ENCODE results near the gene HMCN2. TPM values are rescaled to one million over a fixed set of nuclear protein-coding genes. Genes with fewer than 3 reads are reported as not detected.

HMCN2 gene
- total RNA-seq, 1 donor from 2014 or later, result not detected

GRCh38 chr9:130391866-130392265 lies 126.3 kb downstream of the HMCN2 start:
- DNase-seq (ENCODE audit: low read depth), result no peak
- H3K36me3 ChIP-seq (ENCODE audit: control insufficient read depth, insufficient read depth, low read length), result no peaks in the 10 kb centered on the region
- H3K4me3 ChIP-seq (ENCODE audit: low read depth, low read length), result no peak overlapping the region
- no peak for TF ChIP-seq CTCF (IDR thresholded peaks at IDR 0.05; ENCODE audit: insufficient read depth, low read length, poor library complexity, severe bottlenecking)
- H3K27me3 ChIP-seq (ENCODE audit: control insufficient read depth, insufficient read depth, low read length), result peaks cover 4% of the 10 kb centered on the region

- peaks cover 4% of the 10 kb centered on the region for H3K27me3 ChIP-seq (ENCODE audit: control insufficient read depth, insufficient read depth, low read length)
- no peaks in the 10 kb centered on the region for H3K36me3 ChIP-seq (ENCODE audit: control insufficient read depth, insufficient read depth, low read length)
- no peak for TF ChIP-seq CTCF (IDR thresholded peaks at IDR 0.05; ENCODE audit: insufficient read depth, low read length, poor library complexity, severe bottlenecking)
- H3K4me3 ChIP-seq (ENCODE audit: low read depth, low read length), result no peak overlapping the region
- no peak for DNase-seq (ENCODE audit: low read depth)
Observed at GRCh38 chr9:130393681-130394071, 128.1 kb downstream of the HMCN2 start.

- no peak overlapping the region for H3K4me3 ChIP-seq (ENCODE audit: low read depth, low read length)
- DNase-seq (ENCODE audit: low read depth), result no peak
- TF ChIP-seq CTCF (IDR thresholded peaks at IDR 0.05; ENCODE audit: insufficient read depth, low read length, poor library complexity, severe bottlenecking), result no peak
Observed at GRCh38 chr9:130394320-130394719, 128.8 kb downstream of the HMCN2 start.

GRCh38 chr9:130394814-130395470 lies 129.4 kb downstream of the HMCN2 start:
- peaks cover 8% of the 10 kb centered on the region for H3K27me3 ChIP-seq (ENCODE audit: control insufficient read depth, insufficient read depth, low read length)
- H3K36me3 ChIP-seq (ENCODE audit: control insufficient read depth, insufficient read depth, low read length), result no peaks in the 10 kb centered on the region
- no peak for TF ChIP-seq CTCF (IDR thresholded peaks at IDR 0.05; ENCODE audit: insufficient read depth, low read length, poor library complexity, severe bottlenecking)
- H3K4me3 ChIP-seq (ENCODE audit: low read depth, low read length), result no peak overlapping the region
- no peak for DNase-seq (ENCODE audit: low read depth)

More at GRCh38 chr9:130394320-130394719, 128.8 kb downstream of the HMCN2 start:
- peaks cover 4% of the 10 kb centered on the region for H3K27me3 ChIP-seq (ENCODE audit: control insufficient read depth, insufficient read depth, low read length)
- H3K36me3 ChIP-seq (ENCODE audit: control insufficient read depth, insufficient read depth, low read length), result no peaks in the 10 kb centered on the region

GRCh38 chr9:130395810-130396435 lies 130.4 kb downstream of the HMCN2 start:
- TF ChIP-seq CTCF (IDR thresholded peaks at IDR 0.05; ENCODE audit: insufficient read depth, low read length, poor library complexity, severe bottlenecking), result no peak
- Histone ChIP-seq H3K4me3 (ENCODE audit: low read depth, low read length) (no peak overlapping the region), H3K27me3 (ENCODE audit: control insufficient read depth, insufficient read depth, low read length) (peaks cover 8% of the 10 kb centered on the region), H3K36me3 (ENCODE audit: control insufficient read depth, insufficient read depth, low read length) (no peaks in the 10 kb centered on the region)
- DNase-seq (ENCODE audit: low read depth), result no peak

Data from kidney epithelial cell (primary cell).